SIG-M5 treated with dmso at 0.1 percent for 504 hours (cell line): ENCODE results near the gene GIMAP8.
"Not testable (repeated sequence)": the region's sequence is repeated elsewhere in the genome, so short reads cannot be mapped to it uniquely, and the experiment has no call there.

Experiments
- DNase-seq: peaks from one replicate; lab custom pipeline; 2025; ENCODE audit not compliant: unreplicated experiment; lab: John Stamatoyannopoulos, UW

The GIMAP8 gene

DNA sequence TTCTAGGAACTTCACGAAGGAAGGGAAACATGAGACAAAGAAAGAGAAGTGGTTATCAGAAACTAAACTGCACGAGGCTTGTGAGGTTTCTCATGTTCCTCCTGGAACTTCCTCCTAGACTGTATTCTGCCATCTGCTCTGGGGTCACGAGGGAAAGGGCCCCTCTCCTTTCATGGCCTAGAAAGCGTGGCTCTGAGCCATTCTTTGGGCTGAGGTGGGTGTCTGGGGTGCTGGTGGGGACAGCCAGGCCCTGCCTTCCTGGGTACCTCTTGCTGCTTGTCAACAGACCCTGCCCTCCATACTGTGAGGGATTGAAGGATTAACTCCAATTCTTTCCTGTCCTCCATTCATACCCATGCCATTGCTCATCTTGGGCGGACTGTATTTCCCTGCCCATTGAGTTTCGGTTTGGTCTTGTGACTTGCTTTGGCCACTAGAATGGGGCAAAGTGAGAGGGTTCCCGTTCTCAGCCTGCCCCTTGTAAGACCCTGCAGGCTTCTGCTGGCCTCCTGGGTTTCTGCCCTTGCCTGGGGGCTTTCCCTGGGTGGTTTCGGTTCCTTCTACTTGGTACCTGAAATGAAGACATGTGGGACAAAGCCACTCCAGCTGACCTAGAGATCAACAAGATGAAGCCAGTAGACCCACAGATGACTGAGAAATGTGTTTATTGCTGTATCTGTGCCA lies 14.9 kb upstream of the GIMAP8 start:
- peak; percentile 73 for DNase-seq

DNA sequence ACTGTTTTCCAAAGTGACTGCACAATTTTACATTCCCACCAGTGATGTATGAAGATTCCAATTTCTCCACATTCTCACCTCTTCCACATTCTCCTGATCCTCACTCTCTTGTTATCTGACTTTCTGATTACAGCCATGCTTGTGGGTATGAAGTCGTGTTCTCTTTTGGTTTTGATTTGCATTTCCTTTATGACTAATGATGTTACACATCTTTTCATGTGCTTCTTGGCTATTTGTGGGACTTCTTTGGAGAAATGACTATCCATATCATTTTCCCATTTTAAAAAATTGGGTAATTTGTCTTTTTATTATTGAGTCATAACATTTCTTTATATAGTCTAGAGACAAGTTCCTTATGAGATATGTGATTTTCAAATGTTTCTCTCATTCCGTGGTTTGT lies 10.5 kb upstream of the GIMAP8 start:
- no peak for DNase-seq

DNA sequence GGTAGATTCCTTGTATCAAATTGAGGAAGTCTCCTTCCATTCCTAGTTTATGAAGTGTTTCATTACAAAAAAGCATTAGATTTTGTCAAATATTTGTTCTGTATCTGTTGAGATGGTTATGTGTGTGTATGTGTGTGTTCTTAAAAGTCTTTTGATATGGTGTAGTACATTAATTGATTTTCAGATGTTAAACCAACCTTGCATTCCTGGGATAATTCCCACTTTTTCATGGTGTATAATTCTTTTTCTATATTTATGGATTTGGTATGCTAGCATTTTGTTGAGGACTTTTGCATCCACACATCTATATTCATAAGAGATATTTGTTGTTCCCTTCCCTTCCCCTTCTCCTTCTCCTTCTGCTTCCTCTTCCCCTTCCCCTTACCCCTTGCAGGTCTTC lies 8.9 kb upstream of the GIMAP8 start:
- DNase-seq: no peak

DNA sequence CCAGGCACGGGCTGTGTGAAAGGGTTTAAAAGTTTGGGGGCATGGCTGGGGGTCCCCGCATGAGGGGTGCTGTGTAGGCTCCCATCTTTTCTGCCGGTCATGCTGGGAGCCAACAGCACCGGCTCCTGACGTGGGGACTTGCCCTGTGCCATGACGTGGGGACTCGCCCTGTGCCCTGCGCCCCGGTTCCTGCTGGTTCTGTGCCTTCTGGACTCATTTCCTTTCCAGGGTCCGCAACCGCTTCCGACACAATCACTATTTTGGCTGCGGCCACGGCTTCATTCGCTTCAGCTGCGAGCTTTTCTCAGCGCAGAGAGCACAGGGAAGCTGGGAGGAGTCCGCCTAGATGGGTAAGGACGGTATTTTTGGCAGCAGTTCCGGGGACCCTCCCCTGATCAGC lies 7.6 kb upstream of the GIMAP8 start:
- DNase-seq: no peak

DNA sequence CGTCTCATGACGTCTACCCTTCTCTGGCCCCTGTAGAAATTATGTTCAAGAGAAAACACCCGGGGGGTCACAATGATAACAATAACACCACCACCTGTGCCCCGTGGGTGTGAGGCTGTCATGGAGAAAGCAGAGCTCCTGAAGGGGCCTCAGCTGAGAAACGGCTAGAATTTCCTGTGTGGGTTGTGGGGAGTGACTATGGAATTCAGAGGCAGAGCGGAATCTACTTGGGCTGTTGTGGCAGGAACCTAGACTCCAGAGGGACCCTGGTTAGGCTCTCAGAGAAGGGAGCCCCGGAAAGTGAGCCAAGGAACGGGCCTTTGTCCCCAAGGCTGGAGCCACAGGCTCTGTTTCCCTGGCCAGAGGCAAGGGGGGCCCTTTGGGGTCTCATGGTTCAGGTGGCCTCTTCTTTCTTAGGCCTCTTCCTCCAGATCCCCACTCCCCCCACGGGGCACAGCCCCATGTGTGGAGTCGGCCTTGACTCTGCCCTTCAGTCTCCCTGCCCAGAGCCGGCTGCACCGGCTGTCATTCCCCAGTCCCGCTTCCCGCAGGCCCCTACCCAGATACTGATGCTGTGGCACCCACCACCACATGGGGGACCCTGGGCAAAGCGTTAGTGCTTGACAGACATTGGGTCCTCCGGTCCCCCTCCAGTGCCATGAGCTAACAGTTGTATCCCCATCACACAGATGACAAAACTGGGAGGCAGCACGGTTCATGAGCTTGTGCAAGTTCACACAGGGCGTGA lies 6.5 kb upstream of the GIMAP8 start:
- no peak for DNase-seq

DNA sequence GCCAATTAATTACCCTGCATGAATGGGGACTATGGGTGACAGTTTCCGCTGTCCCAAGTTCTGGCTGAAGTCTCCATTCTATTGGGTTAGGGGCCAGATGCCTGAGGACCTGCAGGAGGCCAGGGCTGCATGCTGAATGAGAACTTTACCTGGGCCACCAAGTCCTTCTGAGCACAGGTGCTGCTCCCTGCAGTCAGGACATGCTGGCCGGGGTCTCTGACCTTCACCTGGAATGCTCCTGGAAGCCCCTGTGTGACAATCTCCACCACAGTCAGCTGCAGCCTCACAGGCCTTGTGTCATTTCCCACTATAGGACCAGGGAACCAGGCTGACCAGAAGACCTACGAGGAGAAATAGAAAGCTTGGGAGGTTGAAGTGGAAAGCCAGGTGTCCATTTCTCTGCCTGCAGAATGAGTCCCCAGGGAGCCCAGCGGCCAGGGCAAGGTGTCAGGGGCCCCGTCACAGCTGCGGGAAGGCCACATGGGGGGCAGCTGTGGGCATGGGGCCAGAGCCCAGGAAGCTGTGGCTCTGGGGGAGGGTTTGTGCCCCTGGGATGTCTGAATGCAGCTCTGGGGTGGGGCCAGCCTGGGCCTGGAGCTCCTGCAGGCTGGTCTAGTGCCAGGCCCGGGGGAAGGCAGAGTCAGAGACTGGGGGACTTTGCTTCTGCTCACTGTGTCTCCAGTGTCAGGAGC lies 5.6 kb upstream of the GIMAP8 start:
- no peak for DNase-seq

DNA sequence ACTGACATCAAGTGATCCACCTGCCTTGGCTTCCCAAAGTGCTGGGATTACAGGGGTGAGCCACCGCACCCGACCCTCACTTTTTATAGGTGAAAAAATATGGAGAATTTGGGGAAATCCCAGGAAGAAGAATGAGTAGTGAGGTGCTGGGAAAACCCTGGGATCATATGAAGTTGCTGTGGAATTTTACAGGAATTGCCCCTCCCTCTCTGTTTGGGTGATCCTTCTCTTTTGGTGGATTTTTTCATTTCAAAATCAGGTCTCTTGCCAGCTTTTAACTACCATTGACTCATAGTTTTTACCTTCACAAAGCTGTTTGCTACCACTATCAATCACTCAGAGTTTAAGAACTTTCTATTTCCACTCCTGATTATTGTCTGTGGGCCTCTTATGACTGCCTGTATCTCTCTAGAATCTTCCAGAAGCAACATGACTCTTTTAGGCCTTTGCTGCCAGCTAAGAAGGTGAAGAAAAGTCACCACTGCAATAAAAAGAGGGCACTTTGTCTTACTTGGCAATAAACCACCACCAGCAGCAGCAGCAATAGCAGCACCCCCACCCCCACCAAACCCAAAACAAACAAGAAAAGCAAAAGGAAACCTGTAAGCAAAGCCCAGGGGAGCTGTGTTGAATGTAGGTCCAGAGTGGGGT lies 4.0 kb upstream of the GIMAP8 start:
- DNase-seq: no peak

DNA sequence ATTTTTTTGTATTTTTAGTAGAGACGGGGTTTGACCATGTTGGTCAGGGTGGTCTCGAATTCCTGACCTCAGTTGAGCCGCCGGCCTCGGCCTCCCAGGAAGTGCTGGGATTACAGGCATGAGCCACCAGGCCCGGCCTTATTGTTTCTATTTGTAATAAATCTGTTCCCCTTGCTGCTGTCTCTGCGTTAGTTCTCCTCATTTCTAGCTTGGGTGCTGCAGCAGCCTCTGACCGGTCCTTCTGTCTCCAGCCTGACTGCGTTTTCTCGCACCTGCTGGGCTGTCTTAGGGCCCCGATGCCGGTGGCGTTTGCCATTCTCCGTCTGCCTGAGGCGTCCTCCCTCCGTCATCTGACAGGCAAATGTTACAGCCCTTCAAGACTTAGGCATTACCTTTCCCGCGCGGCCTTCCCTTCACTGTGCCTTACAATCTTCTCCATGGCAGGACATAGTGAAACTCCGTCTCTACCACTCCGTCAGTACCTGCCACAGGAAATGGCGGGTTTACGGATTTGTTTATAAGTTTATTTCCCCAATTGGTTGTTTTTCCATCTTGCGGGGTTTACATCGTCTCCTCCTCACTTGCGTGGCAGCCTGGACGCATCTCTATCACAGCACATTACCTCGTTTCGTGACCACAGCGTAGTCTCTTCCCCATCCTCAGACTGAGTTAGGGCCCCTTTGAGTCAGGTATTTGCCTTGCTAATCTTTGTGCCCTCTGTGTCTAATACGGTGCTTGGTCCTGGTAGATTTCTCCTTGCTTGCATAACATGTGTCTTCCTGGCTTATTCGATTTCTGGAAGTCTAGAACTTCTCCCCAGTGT lies 2.3 kb upstream of the GIMAP8 start:
- no peak for DNase-seq

DNA sequence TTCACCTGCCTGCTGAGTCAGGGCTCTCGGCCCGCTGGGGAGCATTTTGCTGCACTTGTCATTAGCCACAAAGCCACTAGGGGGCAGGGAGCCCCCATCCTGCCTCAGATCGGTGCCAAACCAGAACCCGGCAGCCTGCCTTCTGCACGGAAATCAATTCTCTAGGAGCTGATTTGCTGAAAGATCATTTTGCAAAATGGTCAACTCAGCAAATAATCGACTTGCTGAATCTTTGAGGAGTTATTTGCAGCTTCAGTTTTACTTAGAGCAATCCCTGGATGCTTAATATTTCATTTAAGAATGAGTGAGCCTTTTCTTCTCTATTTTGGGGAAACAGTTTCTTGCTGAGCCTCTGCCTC lies 1.7 kb upstream of the GIMAP8 start:
- DNase-seq: peak; percentile 65

DNA sequence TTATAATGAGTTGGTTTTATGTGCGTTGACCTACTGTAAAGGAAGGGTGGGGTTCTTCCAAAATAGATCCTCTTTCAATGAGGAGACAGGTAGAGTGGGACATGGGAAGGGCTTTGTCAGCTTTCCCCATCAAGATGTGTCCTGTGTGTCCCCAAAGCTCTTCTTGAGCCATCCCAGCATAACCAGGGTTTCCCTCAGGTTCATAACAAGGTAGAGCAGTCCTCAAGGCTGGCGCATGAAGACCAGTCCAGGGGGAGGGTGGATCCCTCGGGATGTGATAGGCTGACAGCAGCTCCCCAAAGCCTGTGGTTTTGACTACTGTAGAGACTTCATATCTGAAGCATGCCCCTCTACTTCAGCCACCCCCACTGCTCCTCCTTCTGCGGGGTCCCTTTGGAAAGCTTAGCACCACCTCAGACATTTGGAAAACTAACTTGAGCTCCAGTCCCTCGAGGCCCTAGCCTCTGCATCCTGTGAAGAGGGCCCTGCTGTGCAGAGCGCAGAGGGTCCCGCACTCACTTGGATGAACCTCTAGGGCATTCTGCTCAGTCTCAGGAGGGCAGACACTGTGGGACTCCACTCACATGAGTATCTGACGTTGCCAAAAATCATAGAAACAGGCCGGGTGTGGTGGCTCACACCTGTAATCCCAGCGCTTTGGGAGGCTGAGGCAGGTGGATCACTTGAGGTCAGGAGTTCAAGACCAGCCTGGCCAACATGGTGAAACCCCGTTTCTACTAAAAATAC lies 1.1 kb upstream of the GIMAP8 start:
- DNase-seq: no peak

DNA sequence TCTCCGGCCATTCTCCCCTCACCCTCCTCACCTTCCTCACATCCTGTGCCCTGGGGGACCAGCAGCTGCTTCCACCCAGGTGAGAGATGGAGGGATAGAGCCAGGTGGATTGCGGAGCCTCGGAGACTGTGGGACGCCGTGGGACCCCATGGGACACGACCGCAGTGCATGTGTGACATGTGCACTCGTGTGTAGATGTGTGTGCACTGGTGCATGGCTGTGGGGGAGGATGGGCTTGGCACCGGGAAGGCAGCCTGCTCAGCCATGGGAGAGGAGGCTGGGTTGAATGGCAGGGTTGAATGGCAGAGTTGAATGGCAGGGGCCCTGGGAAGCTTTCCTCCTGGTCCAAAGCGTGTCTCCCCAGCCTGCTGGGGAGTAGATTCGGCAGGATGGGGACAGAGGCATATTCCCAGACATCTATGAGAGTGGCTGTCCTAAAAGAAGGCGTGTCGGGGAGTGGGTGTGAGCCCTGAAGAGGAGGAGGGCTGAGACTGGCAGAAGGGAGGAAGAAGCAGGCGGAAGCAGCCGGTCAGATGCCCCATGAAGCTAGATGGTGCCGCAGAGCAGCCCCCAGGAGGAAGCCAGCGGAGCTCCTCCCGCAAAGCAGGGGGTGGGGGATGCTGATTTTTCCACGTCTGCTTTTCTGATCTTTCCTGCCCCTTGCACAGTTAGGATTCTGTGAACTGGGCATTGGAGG lies 815 bp downstream of the GIMAP8 start:
- no peak for DNase-seq

DNA sequence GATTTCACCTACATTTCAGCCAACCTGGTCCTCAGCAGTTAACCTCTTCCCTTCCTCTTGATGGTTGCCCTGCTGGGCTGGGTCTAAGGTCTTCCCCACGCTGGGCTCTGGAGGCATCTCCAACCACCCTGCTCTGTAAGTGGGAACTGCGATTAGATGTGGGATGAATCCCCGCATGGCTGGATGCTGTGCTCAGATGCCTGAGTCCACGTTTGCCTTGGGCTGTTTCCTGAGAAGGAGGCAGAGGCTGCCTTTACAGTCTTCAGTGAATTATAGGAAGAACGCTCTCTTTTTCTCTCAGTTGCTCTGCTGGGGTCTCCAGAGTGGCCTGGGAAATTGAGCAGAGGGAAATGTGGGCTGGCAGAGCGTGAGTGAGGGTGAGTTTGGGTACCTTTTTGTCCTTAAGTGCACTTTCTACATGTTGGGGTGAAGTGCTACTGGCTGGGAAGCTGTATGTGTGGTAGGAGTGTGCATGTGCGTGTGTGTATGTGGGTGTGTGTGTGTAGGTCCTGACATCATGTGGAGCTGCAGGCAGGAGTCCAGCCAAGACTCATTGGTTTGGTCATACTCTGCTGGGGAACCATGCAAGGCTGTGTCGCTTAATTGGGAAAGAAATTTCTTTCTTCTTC lies 1.5 kb downstream of the GIMAP8 start:
- DNase-seq: no peak

DNA sequence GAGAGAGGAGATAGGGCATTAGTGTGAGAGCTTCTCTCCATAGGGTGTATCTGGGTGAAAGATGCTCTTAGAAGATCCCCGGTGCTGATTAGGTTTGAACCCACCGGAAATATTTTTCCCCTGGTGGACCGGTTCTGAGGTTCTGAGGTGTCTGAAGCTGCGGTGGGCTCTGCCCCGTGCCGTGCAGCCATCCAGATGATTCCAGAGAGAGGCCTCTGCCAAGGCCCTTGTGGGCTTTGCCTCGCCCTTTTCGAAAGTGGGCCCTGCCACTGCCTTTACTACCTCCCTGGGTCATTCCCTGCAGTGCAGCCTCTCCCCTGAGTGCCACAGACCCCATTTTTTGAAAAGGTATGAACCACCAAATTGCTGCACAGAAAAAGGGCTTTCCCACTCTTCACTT lies 2.8 kb downstream of the GIMAP8 start:
- DNase-seq: no peak

DNA sequence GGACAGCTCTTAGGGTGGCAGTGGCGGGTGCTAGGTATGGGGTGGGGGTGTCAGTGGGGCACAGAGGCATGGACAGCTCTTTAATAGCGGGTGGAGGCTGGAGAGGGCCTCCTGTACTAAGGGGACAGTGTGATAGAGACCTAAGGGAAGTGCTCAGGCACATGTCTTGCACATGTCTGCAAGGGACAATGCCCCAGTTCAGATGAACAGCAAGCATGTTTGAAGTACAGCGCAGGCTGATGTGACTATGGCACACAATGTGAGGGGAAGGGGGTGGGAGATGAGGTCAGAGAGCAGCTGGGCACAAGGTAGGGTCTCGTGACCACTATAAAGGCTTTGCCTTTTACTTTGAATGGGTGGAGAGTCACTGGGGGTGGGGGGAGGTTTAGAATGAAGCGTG lies 3.5 kb downstream of the GIMAP8 start:
- DNase-seq: no peak

DNA sequence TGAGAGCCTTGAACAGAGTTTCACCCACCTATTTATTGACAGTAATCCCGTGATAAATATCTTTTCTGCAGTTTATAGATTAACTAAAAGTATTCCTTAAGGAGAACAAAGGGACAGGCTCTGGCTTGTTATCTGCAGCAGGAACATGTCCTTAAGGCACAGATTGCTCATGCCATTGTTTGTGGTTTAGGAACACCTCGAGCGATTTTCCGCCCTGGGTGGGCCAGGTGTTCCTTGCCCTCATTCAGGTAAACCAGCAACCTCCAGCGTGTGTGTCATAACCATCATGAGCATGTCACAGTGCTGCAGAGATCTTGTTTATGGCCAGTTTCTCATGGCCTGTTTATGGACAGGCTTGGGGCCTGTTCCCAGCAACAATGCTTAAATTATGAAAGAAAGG lies 6.6 kb downstream of the GIMAP8 start:
- DNase-seq: not testable (repeated sequence)

DNA sequence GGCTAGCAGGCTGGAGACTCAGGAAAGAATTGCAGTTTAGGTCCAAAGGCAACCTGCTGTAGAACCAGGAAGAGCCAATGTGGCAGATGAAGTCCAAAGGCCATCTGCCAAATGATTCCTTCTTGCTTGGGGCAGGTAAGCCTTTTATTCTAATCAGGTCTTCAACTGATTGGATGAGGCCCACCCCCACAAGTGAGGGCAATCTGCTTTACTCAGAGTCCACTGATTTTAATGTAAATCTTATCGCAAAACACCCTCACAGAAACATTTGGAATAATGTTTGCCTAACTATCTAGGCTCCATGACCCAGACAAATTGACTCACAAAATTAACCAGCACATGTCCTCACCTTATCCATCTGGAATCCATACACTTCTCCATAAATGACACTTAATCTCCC lies 7.8 kb downstream of the GIMAP8 start:
- DNase-seq: no peak

DNA sequence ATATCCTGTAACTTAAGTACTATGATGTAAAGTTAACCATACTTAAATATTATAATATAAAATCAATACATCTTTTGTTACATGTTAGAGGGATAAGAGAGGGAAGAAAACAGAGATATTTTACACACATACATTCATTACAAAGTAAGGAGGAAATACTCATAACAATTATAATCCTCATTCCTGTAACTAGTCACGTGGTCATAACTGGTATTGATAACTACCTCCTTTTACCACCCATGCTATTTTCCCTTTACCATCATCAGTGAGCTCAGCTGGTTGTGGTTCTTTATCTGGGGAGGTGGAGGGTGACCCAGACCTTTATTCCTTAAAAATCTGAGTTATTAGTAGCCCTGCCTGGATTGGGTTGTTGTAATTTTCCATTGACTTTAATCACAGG lies 8.3 kb downstream of the GIMAP8 start:
- DNase-seq: no peak

DNA sequence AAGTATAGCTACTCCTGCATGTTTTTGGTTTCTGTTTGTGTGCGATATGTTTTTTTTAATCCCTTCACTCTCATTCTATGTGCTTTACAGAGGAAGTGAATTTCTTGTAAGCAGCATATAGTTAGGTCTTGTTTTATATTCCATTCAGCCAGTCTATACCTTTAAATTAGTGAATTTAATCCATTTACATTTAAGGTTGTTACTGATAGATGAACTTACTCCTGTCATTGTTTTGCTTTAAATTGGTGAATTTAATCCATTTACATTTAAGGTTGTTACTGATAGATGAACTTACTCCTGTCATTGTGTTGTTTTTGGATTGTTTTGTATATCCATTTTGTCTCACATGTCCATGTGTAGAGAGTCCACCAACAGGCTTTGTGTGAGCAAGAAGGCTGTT lies 11.1 kb downstream of the GIMAP8 start:
- no peak for DNase-seq

DNA sequence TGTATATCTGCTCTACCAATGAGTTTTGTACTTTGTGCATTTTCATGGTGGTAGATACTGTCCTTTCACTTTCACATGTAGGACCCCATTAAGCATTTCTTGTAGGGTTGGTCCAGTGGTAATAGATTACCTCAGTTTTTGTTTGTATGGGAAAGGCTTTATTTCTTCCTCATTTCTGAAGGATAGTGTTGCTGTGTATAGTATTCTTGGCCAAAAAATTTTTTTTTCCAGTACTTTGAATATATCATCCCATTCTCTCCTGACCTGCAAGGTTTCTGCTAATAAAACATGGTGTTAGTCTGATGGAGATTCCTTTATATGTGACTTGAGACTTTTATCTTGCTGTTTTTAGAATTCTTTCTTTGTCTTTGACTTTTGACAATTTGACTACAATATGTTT lies 12.0 kb downstream of the GIMAP8 start:
- DNase-seq: no peak
